PC-3 (cell line): ENCODE data around the gene FIGNL1.

Experiments
- CTCF ChIP-seq: fragments of 300-600 bp; sonication (generic); conservative IDR thresholded peaks from 2 replicates; pipeline ENCODE4 v1.5.1; 2017; ENCODE audit warnings: antibody characterized with exemption, low read depth, mild to moderate bottlenecking, low read length
- EZH2phosphoT487 ChIP-seq: fragments of 300-600 bp; sonication (generic); IDR thresholded peaks from 2 replicates; pipeline ENCODE4 v1.6.1; 2018; ENCODE audit warnings: mild to moderate bottlenecking, antibody characterized with exemption, low read length, borderline replicate concordance

- TF ChIP-seq CTCF (no peak), EZH2phosphoT487 (no peak)
These were observed 23.4 kb upstream of the FIGNL1 start for GRCh38 chr7:50473531-50473930.
